Neural crest cell (in vitro differentiated cells): Measurements from ENCODE around the gene FBXO30. TPM values are rescaled to one million over a fixed set of nuclear protein-coding genes. Genes with fewer than 3 reads are reported as not detected.

Source experiments
- DNase-seq: peaks from one replicate; pipeline ENCODE4 v3.0.0; 2021; ENCODE audit warnings: low read depth, mixed read lengths, low spot score
- H3K27ac Mint-ChIP-seq: one replicate; pipeline ENCODE4 v1.8.0; 2021; ENCODE audit warnings: mild to moderate bottlenecking, mixed read lengths; ENCODE audit not compliant: unreplicated experiment
- H3K27me3 Mint-ChIP-seq: 2 replicates; pipeline ENCODE4 v1.8.0; 2021; ENCODE audit warnings: low read depth, mild to moderate bottlenecking, mixed read lengths
- H3K36me3 Mint-ChIP-seq: 2 replicates; pipeline ENCODE4 v1.8.0; 2021; ENCODE audit warnings: low read depth, mild to moderate bottlenecking, mixed read lengths
- H3K4me1 Mint-ChIP-seq: 2 replicates; pipeline ENCODE4 v1.8.0; 2021; ENCODE audit warnings: mixed read lengths
- H3K4me3 Mint-ChIP-seq: one replicate; pipeline ENCODE4 v1.8.0; 2021; ENCODE audit warnings: mild to moderate bottlenecking, mixed read lengths
- H3K9me3 Mint-ChIP-seq: 2 replicates; pipeline ENCODE4 v1.8.0; 2021; ENCODE audit warnings: mixed read lengths
- CTCF ChIP-seq: fragments of 200-600 bp; sonication (generic); conservative IDR thresholded peaks from 2 replicates; pipeline ENCODE4 v1.5.0; 2021; ENCODE audit warnings: antibody characterized with exemption, mild to moderate bottlenecking
- total RNA-seq: library from RNA; stranded (reverse); gene quantifications from 2 replicates; pipeline ENCODE4 v1.2.1, GENCODE V29; 2021

The FBXO30 gene
- total RNA-seq, 1 donor from 2014 or later, result 12.3 TPM

DNA sequence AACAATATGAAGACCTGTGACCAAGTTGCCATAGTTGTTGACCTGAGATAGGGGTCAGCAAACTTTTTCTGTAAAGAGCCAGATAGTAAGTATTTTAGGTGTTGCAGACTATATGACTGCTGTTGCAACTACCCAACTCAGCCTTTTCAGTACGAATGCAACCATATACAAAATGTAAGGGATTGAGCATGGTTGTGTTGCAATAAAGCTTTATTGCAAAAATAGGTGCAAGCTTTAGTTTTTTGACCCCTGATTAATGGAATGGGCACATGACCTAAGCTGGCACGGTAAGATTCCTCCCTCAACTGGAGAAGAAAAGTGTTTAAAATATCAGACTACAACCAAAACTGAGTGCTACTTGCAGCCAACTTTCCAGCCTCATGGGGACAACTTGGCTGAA lies 62.0 kb downstream of the FBXO30 start:
- DNase-seq, result no peak

GRCh38 chr6:145749632-145750031 lies 65.0 kb downstream of the FBXO30 start:
- no peak for TF ChIP-seq CTCF
- H3K27me3 Mint-ChIP-seq, result no peaks in the 10 kb centered on the region
- H3K36me3 Mint-ChIP-seq, result peaks cover 11% of the 10 kb centered on the region
- no peak for DNase-seq
- H3K4me3 Mint-ChIP-seq, result no peak overlapping the region
- H3K9me3 Mint-ChIP-seq, result peaks cover 9% of the 10 kb centered on the region
- H3K27ac Mint-ChIP-seq, result no peak overlapping the region
- peaks cover 4% of the 10 kb centered on the region for H3K4me1 Mint-ChIP-seq

More for the DNA sequence above, 62.0 kb downstream of the FBXO30 start:
- Mint-ChIP-seq H3K9me3 (peaks cover 6% of the 10 kb centered on the region), H3K36me3 (peaks cover 6% of the 10 kb centered on the region), H3K27me3 (no peaks in the 10 kb centered on the region), H3K4me3 (no peak overlapping the region), H3K27ac (no peak overlapping the region), H3K4me1 (peaks cover 4% of the 10 kb centered on the region)
- TF ChIP-seq CTCF, result no peak

DNA sequence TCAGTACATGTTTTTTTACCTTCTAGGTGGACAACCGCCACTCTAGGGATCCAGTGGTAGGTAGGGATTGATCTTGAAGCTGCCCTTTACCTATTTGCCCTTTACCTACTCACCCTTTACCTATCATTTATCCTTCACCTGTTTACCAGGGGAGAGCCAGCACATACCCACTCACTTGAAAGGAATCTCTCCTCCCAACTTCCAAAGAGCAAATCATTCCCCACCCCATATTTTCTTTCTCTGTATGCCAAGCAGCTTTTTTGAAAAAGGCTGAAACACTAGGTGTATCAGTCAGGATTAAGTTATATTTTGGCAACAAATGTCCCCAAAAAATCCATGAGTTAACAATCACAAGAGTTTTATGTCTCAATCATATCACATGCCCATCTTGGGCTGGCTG lies 68.7 kb downstream of the FBXO30 start:
- no peak for DNase-seq
- no peak for TF ChIP-seq CTCF

DNA sequence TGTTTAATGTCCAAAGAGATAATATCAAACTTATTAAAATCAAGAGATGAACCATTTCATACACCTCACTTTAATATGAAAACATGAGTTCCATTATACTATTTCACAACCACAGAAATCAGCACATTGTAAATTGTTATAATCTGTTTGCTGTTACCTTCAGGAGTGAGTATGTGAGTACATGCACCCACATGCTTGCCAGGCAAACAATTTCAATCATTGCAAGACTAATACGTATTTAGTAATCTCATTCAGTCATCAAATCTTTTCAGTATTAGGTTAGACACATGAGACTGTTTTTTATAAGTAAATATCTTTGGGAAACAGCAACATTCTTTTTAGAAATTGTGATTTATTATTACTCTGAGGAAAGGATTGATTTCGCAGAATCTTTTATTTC lies 70.0 kb downstream of the FBXO30 start:
- Mint-ChIP-seq H3K36me3 (peaks cover 18% of the 10 kb centered on the region), H3K9me3 (peaks cover 14% of the 10 kb centered on the region), H3K4me3 (no peak overlapping the region), H3K27me3 (no peaks in the 10 kb centered on the region), H3K27ac (no peak overlapping the region), H3K4me1 (peaks cover 2% of the 10 kb centered on the region)
- no peak for TF ChIP-seq CTCF
- no peak for DNase-seq

More for the DNA sequence above, 68.7 kb downstream of the FBXO30 start:
- Mint-ChIP-seq H3K27ac (no peak overlapping the region), H3K9me3 (peaks cover 13% of the 10 kb centered on the region), H3K4me3 (no peak overlapping the region), H3K4me1 (peaks cover 4% of the 10 kb centered on the region), H3K27me3 (no peaks in the 10 kb centered on the region), H3K36me3 (peaks cover 16% of the 10 kb centered on the region)

Other genes starting within 250 kb of the FBXO30 start
- 8.0 and 10.8 TPM in 2 replicates for gene EPM2A, start 79.3 kb downstream of the FBXO30 start, total RNA-seq
- 32.2 and 32.9 TPM in 2 replicates for gene SHPRH, start 149.6 kb upstream of the FBXO30 start, total RNA-seq
- 0.20 and 0.63 TPM in 2 replicates for gene GRM1, start 214.3 kb upstream of the FBXO30 start, total RNA-seq